Measurements from ENCODE around the gene ITGB5.

DNA sequence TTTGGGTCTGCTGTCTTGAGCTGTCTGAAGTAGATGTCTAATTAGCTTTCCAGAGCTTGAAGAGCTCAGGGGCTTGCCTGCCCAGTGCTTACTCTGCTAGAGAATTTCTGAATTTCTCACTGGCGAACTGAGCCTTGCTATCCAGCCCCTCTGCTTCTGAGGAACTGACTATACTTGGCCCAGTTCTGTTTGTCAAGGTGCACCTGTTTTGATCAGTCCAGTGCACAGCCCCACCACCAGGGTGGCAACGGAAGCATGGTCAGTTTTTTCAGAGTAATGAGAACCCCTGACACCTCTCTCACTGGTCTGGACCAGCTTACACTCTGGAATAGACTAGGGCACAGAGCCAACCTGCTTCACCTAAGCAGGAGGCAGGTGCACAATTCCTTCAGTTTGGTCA is 25.2 kb downstream of the ITGB5 start:
- TF ChIP-seq EP300 (IDR thresholded peaks at IDR 0.05; ENCODE audit: borderline replicate concordance), result no peak
- no peak for TF ChIP-seq YY1 (IDR thresholded peaks at IDR 0.05; ENCODE audit: low read depth)
- no peak for TF ChIP-seq ZBTB7A (IDR thresholded peaks at IDR 0.05; ENCODE audit: low read depth)
- no peak for TF ChIP-seq EGR1 (IDR thresholded peaks at IDR 0.05)
- TF ChIP-seq, protein P1, sequence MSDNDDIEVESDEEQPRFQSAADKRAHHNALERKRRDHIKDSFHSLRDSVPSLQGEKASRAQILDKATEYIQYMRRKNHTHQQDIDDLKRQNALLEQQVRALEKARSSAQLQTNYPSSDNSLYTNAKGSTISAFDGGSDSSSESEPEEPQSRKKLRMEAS (IDR thresholded peaks at IDR 0.05), result no peak
- TF ChIP-seq TEAD4 (IDR thresholded peaks at IDR 0.05), result no peak
- no peak for TF ChIP-seq NFIC (IDR thresholded peaks at IDR 0.05)
- no peak for TF ChIP-seq CEBPB (IDR thresholded peaks at IDR 0.05)
- no peak for TF ChIP-seq RAD21 (IDR thresholded peaks at IDR 0.05; ENCODE audit: low read depth)
- TF ChIP-seq, protein P2, sequence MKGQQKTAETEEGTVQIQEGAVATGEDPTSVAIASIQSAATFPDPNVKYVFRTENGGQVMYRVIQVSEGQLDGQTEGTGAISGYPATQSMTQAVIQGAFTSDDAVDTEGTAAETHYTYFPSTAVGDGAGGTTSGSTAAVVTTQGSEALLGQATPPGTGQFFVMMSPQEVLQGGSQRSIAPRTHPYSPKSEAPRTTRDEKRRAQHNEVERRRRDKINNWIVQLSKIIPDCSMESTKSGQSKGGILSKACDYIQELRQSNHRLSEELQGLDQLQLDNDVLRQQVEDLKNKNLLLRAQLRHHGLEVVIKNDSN (IDR thresholded peaks at IDR 0.05), result no peak
- no peak for TF ChIP-seq CREB1 (IDR thresholded peaks at IDR 0.05; ENCODE audit: low read depth)
- TF ChIP-seq, protein P3, sequence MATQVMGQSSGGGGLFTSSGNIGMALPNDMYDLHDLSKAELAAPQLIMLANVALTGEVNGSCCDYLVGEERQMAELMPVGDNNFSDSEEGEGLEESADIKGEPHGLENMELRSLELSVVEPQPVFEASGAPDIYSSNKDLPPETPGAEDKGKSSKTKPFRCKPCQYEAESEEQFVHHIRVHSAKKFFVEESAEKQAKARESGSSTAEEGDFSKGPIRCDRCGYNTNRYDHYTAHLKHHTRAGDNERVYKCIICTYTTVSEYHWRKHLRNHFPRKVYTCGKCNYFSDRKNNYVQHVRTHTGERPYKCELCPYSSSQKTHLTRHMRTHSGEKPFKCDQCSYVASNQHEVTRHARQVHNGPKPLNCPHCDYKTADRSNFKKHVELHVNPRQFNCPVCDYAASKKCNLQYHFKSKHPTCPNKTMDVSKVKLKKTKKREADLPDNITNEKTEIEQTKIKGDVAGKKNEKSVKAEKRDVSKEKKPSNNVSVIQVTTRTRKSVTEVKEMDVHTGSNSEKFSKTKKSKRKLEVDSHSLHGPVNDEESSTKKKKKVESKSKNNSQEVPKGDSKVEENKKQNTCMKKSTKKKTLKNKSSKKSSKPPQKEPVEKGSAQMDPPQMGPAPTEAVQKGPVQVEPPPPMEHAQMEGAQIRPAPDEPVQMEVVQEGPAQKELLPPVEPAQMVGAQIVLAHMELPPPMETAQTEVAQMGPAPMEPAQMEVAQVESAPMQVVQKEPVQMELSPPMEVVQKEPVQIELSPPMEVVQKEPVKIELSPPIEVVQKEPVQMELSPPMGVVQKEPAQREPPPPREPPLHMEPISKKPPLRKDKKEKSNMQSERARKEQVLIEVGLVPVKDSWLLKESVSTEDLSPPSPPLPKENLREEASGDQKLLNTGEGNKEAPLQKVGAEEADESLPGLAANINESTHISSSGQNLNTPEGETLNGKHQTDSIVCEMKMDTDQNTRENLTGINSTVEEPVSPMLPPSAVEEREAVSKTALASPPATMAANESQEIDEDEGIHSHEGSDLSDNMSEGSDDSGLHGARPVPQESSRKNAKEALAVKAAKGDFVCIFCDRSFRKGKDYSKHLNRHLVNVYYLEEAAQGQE (IDR thresholded peaks at IDR 0.05; ENCODE audit: low read depth), result no peak
- TF ChIP-seq TAF1 (IDR thresholded peaks at IDR 0.05; ENCODE audit: low read depth), result no peak

Data from Ishikawa (cell line).